ENCODE data around the gene SAMD4B. TPM values are rescaled to one million over a fixed set of nuclear protein-coding genes. Genes with fewer than 3 reads are reported as not detected.
"Not testable (repeated sequence)": the region's sequence is repeated elsewhere in the genome, so short reads cannot be mapped to it uniquely, and the experiment has no call there.

Gene SAMD4B
- total and polyA plus RNA-seq, 9 of the 15 experiments (the other 6 are each of a cell fraction or from before 2014, with no cell fraction given), result 3.4 to 90.5 (median 38.0) TPM

DNA sequence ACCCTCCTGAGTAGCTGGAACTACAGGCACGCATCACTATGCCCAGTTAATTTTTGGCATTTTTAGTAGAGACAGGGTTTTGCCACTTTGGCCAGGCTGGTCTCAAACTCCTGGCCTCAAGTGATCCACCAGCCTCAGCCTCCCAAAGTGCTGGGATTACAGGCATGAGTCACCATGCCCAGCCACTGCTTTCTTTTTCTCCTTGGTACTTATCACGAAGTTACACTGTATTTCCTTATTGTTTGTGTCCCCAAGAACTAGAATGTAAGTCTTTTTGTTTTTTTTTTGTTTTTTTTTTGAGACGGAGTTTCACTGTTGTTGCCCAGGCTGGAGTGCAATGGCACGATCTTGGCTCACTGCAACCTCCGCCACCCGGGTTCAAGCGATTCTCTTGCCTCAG lies 2.1 kb upstream of the SAMD4B start:
- POLR2A ChIA-PET, result interaction anchor here (0.9 kb wide), 1 partner anchor 9 kb away, joined by 5 read pairs; no protein-coding TSS in a partner anchor
- BruUV-seq (replicated peaks); in situ Hi-C loops (cut with MboI); H3K27me3 ChIP-seq (ENCODE audit: control insufficient read depth in 2 of 2, insufficient read depth in 2 of 2, low read length in 2 of 2); H4K20me1 ChIP-seq (replicated peaks; ENCODE audit: control insufficient read depth, insufficient read depth, low read length); ATAC-seq; H3K4me2 ChIP-seq (ENCODE audit: insufficient read depth, low read length); CTCF ChIA-PET (ENCODE audit: low intra/inter-chr PET ratio); H3K27ac ChIP-seq (ENCODE audit: extremely low read depth, low read depth, low read length); intact Hi-C loops (cut with micrococcal nuclease); H3K9me3 ChIP-seq (replicated peaks; ENCODE audit: control insufficient read depth, insufficient read depth, low read depth, low read length); H3K4me3 ChIP-seq; DNase-seq (ENCODE audit: extremely low read depth in 1 of 4, low spot score in 3 of 4); H3K9me1 ChIP-seq (ENCODE audit: control insufficient read depth, insufficient read depth, low read length); H3K9ac ChIP-seq (ENCODE audit: insufficient read depth in 1 of 2, low read depth in 2 of 2, low read length in 2 of 2); FAIRE-seq; H2AFZ ChIP-seq (ENCODE audit: low read depth, low read length): not testable (repeated sequence)
- TF ChIP-seq, protein P1, sequence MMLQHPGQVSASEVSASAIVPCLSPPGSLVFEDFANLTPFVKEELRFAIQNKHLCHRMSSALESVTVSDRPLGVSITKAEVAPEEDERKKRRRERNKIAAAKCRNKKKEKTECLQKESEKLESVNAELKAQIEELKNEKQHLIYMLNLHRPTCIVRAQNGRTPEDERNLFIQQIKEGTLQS (IDR thresholded peaks at IDR 0.05), result peak; percentile 35; the same call in 1 of the 2 replicates
- TF ChIP-seq, protein P1 (CRISPR knock-in tag; conservative IDR thresholded peaks at IDR 0.05), result not testable (repeated sequence)
- peaks cover 37% of the 10 kb centered on the region for H3K79me2 ChIP-seq (ENCODE audit: control insufficient read depth, insufficient read depth, low read length)
- peaks cover 12% of the 10 kb centered on the region; the same call in 1 of the 3 replicates for H3K36me3 ChIP-seq (ENCODE audit: control insufficient read depth, insufficient read depth, low read length)
- peaks cover 21% of the 10 kb centered on the region in 2 experiments for H3K4me1 ChIP-seq (replicated peaks in 1 of 2; ENCODE audit: control insufficient read depth in 2 of 2, insufficient read depth in 2 of 2, low read length in 2 of 2)
- WGBS (ENCODE audit: insufficient coverage, low coverage, missing lambda C conversion rate), result 74% methylated on average over 6 of the region's 7 CpGs

DNA sequence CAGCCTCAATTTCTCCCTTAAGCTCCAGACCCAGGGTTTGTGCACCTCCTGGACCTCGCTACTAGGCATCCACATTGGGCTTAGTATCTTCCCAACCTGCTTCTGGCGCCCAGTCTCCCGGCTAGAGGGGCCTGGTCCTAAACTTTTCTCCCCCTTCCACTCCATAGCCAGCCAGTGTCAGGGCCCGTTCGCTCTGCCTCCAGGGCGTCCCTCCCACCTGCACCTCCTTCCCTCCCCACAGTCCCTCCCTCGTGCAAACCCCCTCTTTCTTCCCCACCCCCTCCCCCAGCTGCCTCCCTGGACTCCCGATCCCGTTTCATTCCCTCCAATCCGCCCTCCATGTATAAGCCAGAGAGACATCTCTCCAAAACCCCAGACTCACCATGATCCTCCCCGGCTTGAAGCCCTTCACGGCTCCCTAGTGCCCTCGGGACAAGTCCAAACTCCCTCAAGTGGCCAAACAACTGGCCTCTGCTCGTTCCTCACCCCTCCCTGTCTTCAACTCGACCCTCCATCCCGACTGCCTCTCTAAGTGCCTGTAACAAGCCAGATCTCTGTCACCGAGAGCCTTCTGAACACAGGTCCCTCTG lies 997 bp upstream of the SAMD4B start:
- WGBS (ENCODE audit: insufficient coverage, low coverage, missing lambda C conversion rate), result 6% methylated on average over 8 of the region's 17 CpGs
- ATAC-seq, result peak; percentile 57
- Histone ChIP-seq H3K36me3 (ENCODE audit: control insufficient read depth, insufficient read depth, low read length) (peaks cover 23% of the 10 kb centered on the region; the same call in 2 of the 3 replicates), H3K79me2 (ENCODE audit: control insufficient read depth, insufficient read depth, low read length) (peaks cover 48% of the 10 kb centered on the region), H3K4me2 (ENCODE audit: insufficient read depth, low read length) (peak overlapping the region; percentile 100), H3K9ac (ENCODE audit: insufficient read depth in 1 of 2, low read depth in 2 of 2, low read length in 2 of 2) (peak overlapping the region; percentile 93 to 96), H3K9me3 (replicated peaks; ENCODE audit: control insufficient read depth, insufficient read depth, low read depth, low read length) (no peaks in the 10 kb centered on the region), H3K27me3 (ENCODE audit: control insufficient read depth in 2 of 2, insufficient read depth in 2 of 2, low read length in 2 of 2) (no peaks in the 10 kb centered on the region), H3K27ac (ENCODE audit: extremely low read depth, low read depth, low read length) (peak overlapping the region; percentile 93), H3K4me3 (peak overlapping the region; percentile 76), H3K9me1 (ENCODE audit: control insufficient read depth, insufficient read depth, low read length) (peaks cover 6% of the 10 kb centered on the region), H2AFZ (ENCODE audit: low read depth, low read length) (peak overlapping the region; percentile 98), H3K4me1 (replicated peaks in 1 of 2; ENCODE audit: control insufficient read depth in 2 of 2, insufficient read depth in 2 of 2, low read length in 2 of 2) (peaks cover 19 to 20% of the 10 kb centered on the region in 2 experiments), H4K20me1 (replicated peaks; ENCODE audit: control insufficient read depth, insufficient read depth, low read length) (peaks cover 9% of the 10 kb centered on the region; the same call in 1 of the 2 replicates)
- peak; percentile 34 to 59 (median 48) for DNase-seq (ENCODE audit: extremely low read depth in 1 of 4, low spot score in 3 of 4)
- intact Hi-C loops (cut with micrococcal nuclease) (no loop called here), in situ Hi-C loops (cut with MboI) (no loop called here)
- POLR2A ChIA-PET, result interaction anchor here (0.6 to 2.1 kb wide), 3 partner anchors 11 to 98 kb away, joined by 4 to 5 read pairs (median 5); partner anchors contain the start of genes MED29 and PAF1
- CTCF ChIA-PET (ENCODE audit: low intra/inter-chr PET ratio), result interaction anchor here (0.6 to 1.0 kb wide), 3 partner anchors 68 to 131 kb away, joined by 3 to 7 read pairs (median 4); no protein-coding TSS in a partner anchor
- no TSS peak for BruUV-seq (replicated peaks)
- no peak for FAIRE-seq
- no peak for TF ChIP-seq STAG1 (CRISPR knock-in tag; IDR thresholded peaks at IDR 0.05; ENCODE audit: borderline replicate concordance)
- TF ChIP-seq, protein P2, sequence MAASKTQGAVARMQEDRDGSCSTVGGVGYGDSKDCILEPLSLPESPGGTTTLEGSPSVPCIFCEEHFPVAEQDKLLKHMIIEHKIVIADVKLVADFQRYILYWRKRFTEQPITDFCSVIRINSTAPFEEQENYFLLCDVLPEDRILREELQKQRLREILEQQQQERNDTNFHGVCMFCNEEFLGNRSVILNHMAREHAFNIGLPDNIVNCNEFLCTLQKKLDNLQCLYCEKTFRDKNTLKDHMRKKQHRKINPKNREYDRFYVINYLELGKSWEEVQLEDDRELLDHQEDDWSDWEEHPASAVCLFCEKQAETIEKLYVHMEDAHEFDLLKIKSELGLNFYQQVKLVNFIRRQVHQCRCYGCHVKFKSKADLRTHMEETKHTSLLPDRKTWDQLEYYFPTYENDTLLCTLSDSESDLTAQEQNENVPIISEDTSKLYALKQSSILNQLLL (CRISPR knock-in tag; IDR thresholded peaks at IDR 0.05; ENCODE audit: borderline replicate concordance), result no peak
- no peak for TF ChIP-seq ZNF146 (CRISPR knock-in tag; IDR thresholded peaks at IDR 0.05; ENCODE audit: unreplicated experiment)
- peak; percentile 70; the same call in 1 of the 2 replicates for TF ChIP-seq HLTF (IDR thresholded peaks at IDR 0.05)
- TF ChIP-seq KAT7 (CRISPR knock-in tag; IDR thresholded peaks at IDR 0.05; ENCODE audit: borderline replicate concordance), result peak; percentile 29; the same call in 1 of the 2 replicates
- TF ChIP-seq HDGF (IDR thresholded peaks at IDR 0.05), result peak; percentile 95; the same call in 1 of the 2 replicates
- no peak for TF ChIP-seq FOS (IDR thresholded peaks at IDR 0.05; ENCODE audit: extremely low read depth, insufficient read length)
- TF ChIP-seq, protein P3, sequence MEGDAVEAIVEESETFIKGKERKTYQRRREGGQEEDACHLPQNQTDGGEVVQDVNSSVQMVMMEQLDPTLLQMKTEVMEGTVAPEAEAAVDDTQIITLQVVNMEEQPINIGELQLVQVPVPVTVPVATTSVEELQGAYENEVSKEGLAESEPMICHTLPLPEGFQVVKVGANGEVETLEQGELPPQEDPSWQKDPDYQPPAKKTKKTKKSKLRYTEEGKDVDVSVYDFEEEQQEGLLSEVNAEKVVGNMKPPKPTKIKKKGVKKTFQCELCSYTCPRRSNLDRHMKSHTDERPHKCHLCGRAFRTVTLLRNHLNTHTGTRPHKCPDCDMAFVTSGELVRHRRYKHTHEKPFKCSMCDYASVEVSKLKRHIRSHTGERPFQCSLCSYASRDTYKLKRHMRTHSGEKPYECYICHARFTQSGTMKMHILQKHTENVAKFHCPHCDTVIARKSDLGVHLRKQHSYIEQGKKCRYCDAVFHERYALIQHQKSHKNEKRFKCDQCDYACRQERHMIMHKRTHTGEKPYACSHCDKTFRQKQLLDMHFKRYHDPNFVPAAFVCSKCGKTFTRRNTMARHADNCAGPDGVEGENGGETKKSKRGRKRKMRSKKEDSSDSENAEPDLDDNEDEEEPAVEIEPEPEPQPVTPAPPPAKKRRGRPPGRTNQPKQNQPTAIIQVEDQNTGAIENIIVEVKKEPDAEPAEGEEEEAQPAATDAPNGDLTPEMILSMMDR (IDR thresholded peaks at IDR 0.05 in 2 of 3, conservative IDR thresholded peaks at IDR 0.05 in 1 of 3; ENCODE audit: insufficient read depth in 2 of 3, low read depth in 1 of 3, low read length in 3 of 3), result peak in 2 of 3 experiments; percentile 23 to 28; a peak in 1 of 6 replicates

All from K562 (cell line).